ENCODE results near the gene ZNF383. TPM values are rescaled to one million over a fixed set of nuclear protein-coding genes. Genes with fewer than 3 reads are reported as not detected.
"Not testable (repeated sequence)": the region's sequence is repeated elsewhere in the genome, so short reads cannot be mapped to it uniquely, and the experiment has no call there.

Gene ZNF383
- total RNA-seq, 4 donors from 2014 or later, result 1.5 to 54.9 (median 9.5) TPM

GRCh38 chr19:37251308-37252229 lies 33.6 kb downstream of the ZNF383 start:
- H3K9me3 ChIP-seq, result peaks cover 49 to 53% of the 10 kb centered on the region in 2 donors
- WGBS, 2 donors (ENCODE audit: low coverage in 1 of 2), result 3 to 28% methylated on average over 6 to 39 of the region's 39 CpGs
- H3K27me3 ChIP-seq, result no peaks in the 10 kb centered on the region
- peak overlapping the region; percentile 28 to 58 (median 34) for H3K4me3 ChIP-seq
- no peaks in the 10 kb centered on the region for H3K4me1 ChIP-seq
- DNase-seq, result peak; percentile 48
- intact Hi-C loops (cut with DNase I; ENCODE audit: low total_unique reads), result no loop called here
- H3K36me3 ChIP-seq, result peaks cover 0 to 2% (median 0%) of the 10 kb centered on the region in 4 donors
- TF ChIP-seq POLR2AphosphoS5 (IDR thresholded peaks at IDR 0.05), result peak in 2 of 3 donors; percentile 52 to 54
- no peak for TF ChIP-seq CTCF (IDR thresholded peaks at IDR 0.05)
- TF ChIP-seq EP300 (IDR thresholded peaks at IDR 0.05; ENCODE audit: low read depth), result no peak
- TF ChIP-seq POLR2A (IDR thresholded peaks at IDR 0.05), result peak; percentile 29
- peak overlapping the region in 3 of 4 donors; percentile 30 to 55 (median 47) for H3K27ac ChIP-seq
- in situ Hi-C loops (cut with MboI; ENCODE audit: low pct_ligation_motif_present in 1 of 4, low pct_unique_long_range_greater_than_20kb in 1 of 4, low sequenced_read_pairs in 3 of 4), result loop anchor here in 1 of 4 donors (25.0 kb wide), 1 partner anchor 264 kb away; no protein-coding TSS in a partner anchor

GRCh38 chr19:37263028-37263427 lies 45.0 kb downstream of the ZNF383 start:
- 92% methylated on average over 1 of the region's 1 CpG; no CpG with 5 or more reads in 1 of the 2 donors for WGBS, 2 donors (ENCODE audit: low coverage in 1 of 2)
- in situ Hi-C loops (cut with MboI; ENCODE audit: low pct_ligation_motif_present in 1 of 4, low pct_unique_long_range_greater_than_20kb in 1 of 4, low sequenced_read_pairs in 3 of 4), result loop anchor here in 1 of 4 donors (25.0 kb wide), 1 partner anchor 276 kb away; no protein-coding TSS in a partner anchor
- H3K27me3 ChIP-seq; H3K36me3 ChIP-seq; H3K4me1 ChIP-seq; H3K27ac ChIP-seq; H3K4me3 ChIP-seq; intact Hi-C loops (cut with DNase I; ENCODE audit: low total_unique reads); DNase-seq: not testable (repeated sequence)
- peaks cover 7 to 16% of the 10 kb centered on the region in 2 donors for H3K9me3 ChIP-seq

- H3K9me3 ChIP-seq; H3K4me3 ChIP-seq; H3K4me1 ChIP-seq; H3K36me3 ChIP-seq; H3K27me3 ChIP-seq; H3K27ac ChIP-seq; intact Hi-C loops (cut with DNase I; ENCODE audit: low total_unique reads); DNase-seq: not testable (repeated sequence)
- WGBS, 2 donors (ENCODE audit: low coverage in 1 of 2), result 98% methylated on average over 7 of the region's 12 CpGs; no CpG with 5 or more reads in 1 of the 2 donors
- in situ Hi-C loops (cut with MboI; ENCODE audit: low pct_ligation_motif_present in 1 of 4, low pct_unique_long_range_greater_than_20kb in 1 of 4, low sequenced_read_pairs in 3 of 4), result loop anchor here in 1 of 4 donors (25.0 kb wide), 1 partner anchor 280 kb away; no protein-coding TSS in a partner anchor
Measured at GRCh38 chr19:37267005-37267404, 49.0 kb downstream of the ZNF383 start.

GRCh38 chr19:37267755-37268154 lies 49.7 kb downstream of the ZNF383 start:
- H3K9me3 ChIP-seq; H3K27ac ChIP-seq; DNase-seq; H3K36me3 ChIP-seq; H3K27me3 ChIP-seq; H3K4me1 ChIP-seq; H3K4me3 ChIP-seq; intact Hi-C loops (cut with DNase I; ENCODE audit: low total_unique reads): not testable (repeated sequence)
- in situ Hi-C loops (cut with MboI; ENCODE audit: low pct_ligation_motif_present in 1 of 4, low pct_unique_long_range_greater_than_20kb in 1 of 4, low sequenced_read_pairs in 3 of 4), result loop anchor here in 1 of 4 donors (25.0 kb wide), 1 partner anchor 280 kb away; no protein-coding TSS in a partner anchor
- 60 to 92% methylated on average over 1 to 4 of the region's 4 CpGs for WGBS, 2 donors (ENCODE audit: low coverage in 1 of 2)

GRCh38 chr19:37280656-37281055 lies 62.6 kb downstream of the ZNF383 start:
- intact Hi-C loops (cut with DNase I; ENCODE audit: low total_unique reads); H3K4me1 ChIP-seq; DNase-seq; in situ Hi-C loops (cut with MboI; ENCODE audit: low pct_ligation_motif_present in 1 of 4, low pct_unique_long_range_greater_than_20kb in 1 of 4, low sequenced_read_pairs in 3 of 4); H3K27me3 ChIP-seq; H3K4me3 ChIP-seq; H3K9me3 ChIP-seq; H3K36me3 ChIP-seq; H3K27ac ChIP-seq: not testable (repeated sequence)
- 97 to 100% methylated on average over 2 to 3 of the region's 30 CpGs for WGBS, 2 donors (ENCODE audit: low coverage in 1 of 2)

- H3K4me1 ChIP-seq; in situ Hi-C loops (cut with MboI; ENCODE audit: low pct_ligation_motif_present in 1 of 4, low pct_unique_long_range_greater_than_20kb in 1 of 4, low sequenced_read_pairs in 3 of 4); H3K36me3 ChIP-seq; H3K27ac ChIP-seq; H3K9me3 ChIP-seq; intact Hi-C loops (cut with DNase I; ENCODE audit: low total_unique reads); H3K27me3 ChIP-seq; H3K4me3 ChIP-seq; DNase-seq: not testable (repeated sequence)
- 98% methylated on average over 23 of the region's 37 CpGs; no CpG with 5 or more reads in 1 of the 2 donors for WGBS, 2 donors (ENCODE audit: low coverage in 1 of 2)
Measured at GRCh38 chr19:37284020-37284419, 66.0 kb downstream of the ZNF383 start.

- H3K27me3 ChIP-seq; DNase-seq; H3K27ac ChIP-seq; H3K4me3 ChIP-seq; in situ Hi-C loops (cut with MboI; ENCODE audit: low pct_ligation_motif_present in 1 of 4, low pct_unique_long_range_greater_than_20kb in 1 of 4, low sequenced_read_pairs in 3 of 4); H3K36me3 ChIP-seq; H3K4me1 ChIP-seq; intact Hi-C loops (cut with DNase I; ENCODE audit: low total_unique reads): not testable (repeated sequence)
- peaks cover 13 to 14% of the 10 kb centered on the region in 2 donors for H3K9me3 ChIP-seq
- WGBS, 2 donors (ENCODE audit: low coverage in 1 of 2), result 98% methylated on average over 32 to 33 of the region's 39 CpGs
Measured at GRCh38 chr19:37289229-37289628, 71.2 kb downstream of the ZNF383 start.

- in situ Hi-C loops (cut with MboI; ENCODE audit: low pct_ligation_motif_present in 1 of 4, low pct_unique_long_range_greater_than_20kb in 1 of 4, low sequenced_read_pairs in 3 of 4); H3K36me3 ChIP-seq; H3K4me1 ChIP-seq; H3K27me3 ChIP-seq; H3K27ac ChIP-seq; intact Hi-C loops (cut with DNase I; ENCODE audit: low total_unique reads); DNase-seq; H3K4me3 ChIP-seq: not testable (repeated sequence)
- H3K9me3 ChIP-seq, result peaks cover 13 to 14% of the 10 kb centered on the region in 2 donors
- WGBS, 2 donors (ENCODE audit: low coverage in 1 of 2), result 93 to 94% methylated on average over 52 to 54 of the region's 63 CpGs
Measured at GRCh38 chr19:37292998-37293939, 75.3 kb downstream of the ZNF383 start.
